Neural crest cell (in vitro differentiated cells): Measurements from ENCODE around the gene FAM174C. TPM values are rescaled to one million over a fixed set of nuclear protein-coding genes. Genes with fewer than 3 reads are reported as not detected.

Experiments used
- DNase-seq: peaks from one replicate; pipeline ENCODE4 v3.0.0; 2021; ENCODE audit warnings: low read depth, mixed read lengths, low spot score
- H3K27ac Mint-ChIP-seq: one replicate; pipeline ENCODE4 v1.8.0; 2021; ENCODE audit warnings: mild to moderate bottlenecking, mixed read lengths; ENCODE audit not compliant: unreplicated experiment
- H3K27me3 Mint-ChIP-seq: 2 replicates; pipeline ENCODE4 v1.8.0; 2021; ENCODE audit warnings: low read depth, mild to moderate bottlenecking, mixed read lengths
- H3K36me3 Mint-ChIP-seq: 2 replicates; pipeline ENCODE4 v1.8.0; 2021; ENCODE audit warnings: low read depth, mild to moderate bottlenecking, mixed read lengths
- H3K4me1 Mint-ChIP-seq: 2 replicates; pipeline ENCODE4 v1.8.0; 2021; ENCODE audit warnings: mixed read lengths
- H3K4me3 Mint-ChIP-seq: one replicate; pipeline ENCODE4 v1.8.0; 2021; ENCODE audit warnings: mild to moderate bottlenecking, mixed read lengths
- H3K9me3 Mint-ChIP-seq: 2 replicates; pipeline ENCODE4 v1.8.0; 2021; ENCODE audit warnings: mixed read lengths
- CTCF ChIP-seq: fragments of 200-600 bp; sonication (generic); conservative IDR thresholded peaks from 2 replicates; pipeline ENCODE4 v1.5.0; 2021; ENCODE audit warnings: antibody characterized with exemption, mild to moderate bottlenecking
- total RNA-seq: library from RNA; stranded (reverse); gene quantifications from 2 replicates; pipeline ENCODE4 v1.2.1, GENCODE V29; 2021

Gene FAM174C
- total RNA-seq, 1 donor from 2014 or later: 36.6 TPM

- Mint-ChIP-seq H3K36me3 (no peaks in the 10 kb centered on the region), H3K4me3 (no peak overlapping the region), H3K4me1 (peaks cover 4% of the 10 kb centered on the region), H3K9me3 (no peaks in the 10 kb centered on the region), H3K27me3 (peaks cover 26% of the 10 kb centered on the region), H3K27ac (no peak overlapping the region)
- no peak for TF ChIP-seq CTCF
- DNase-seq: no peak
Measured at GRCh38 chr19:1312767-1313694, 37.7 kb downstream of the FAM174C start.

GRCh38 chr19:1313695-1314613 lies 38.6 kb downstream of the FAM174C start:
- H3K27ac Mint-ChIP-seq: no peak overlapping the region
- no peaks in the 10 kb centered on the region for H3K36me3 Mint-ChIP-seq

GRCh38 chr19:1315470-1316166 lies 40.3 kb downstream of the FAM174C start:
- Mint-ChIP-seq H3K4me3 (no peak overlapping the region), H3K4me1 (peaks cover 10% of the 10 kb centered on the region), H3K9me3 (no peaks in the 10 kb centered on the region), H3K27ac (no peak overlapping the region), H3K36me3 (no peaks in the 10 kb centered on the region), H3K27me3 (peaks cover 30% of the 10 kb centered on the region)
- peak; percentile 63 for TF ChIP-seq CTCF
- DNase-seq: no peak

More at GRCh38 chr19:1313695-1314613, 38.6 kb downstream of the FAM174C start:
- no peak for TF ChIP-seq CTCF
- Mint-ChIP-seq H3K4me1 (peaks cover 6% of the 10 kb centered on the region), H3K27me3 (peaks cover 30% of the 10 kb centered on the region), H3K4me3 (no peak overlapping the region), H3K9me3 (no peaks in the 10 kb centered on the region)
- no peak for DNase-seq

GRCh38 chr19:1316466-1316865 lies 41.1 kb downstream of the FAM174C start:
- no peaks in the 10 kb centered on the region for H3K9me3 Mint-ChIP-seq
- H3K4me3 Mint-ChIP-seq: no peak overlapping the region
- TF ChIP-seq CTCF: no peak
- H3K27ac Mint-ChIP-seq: no peak overlapping the region
- no peak for DNase-seq
- no peaks in the 10 kb centered on the region for H3K36me3 Mint-ChIP-seq
- H3K4me1 Mint-ChIP-seq: peaks cover 13% of the 10 kb centered on the region
- peaks cover 30% of the 10 kb centered on the region for H3K27me3 Mint-ChIP-seq
